Keratinocyte (primary cell): ENCODE data around the gene NSG1. TPM values are rescaled to one million over a fixed set of nuclear protein-coding genes. Genes with fewer than 3 reads are reported as not detected.

Experiments used
- DNase-seq: peaks from one replicate; pipeline ENCODE4 v3.0.0-alpha.2; 2011; ENCODE audit warnings: low read depth, missing footprints, low spot score
- FAIRE-seq: peaks from 2 replicates; lab custom pipeline; 2011; peaks lifted over from hg19 to GRCh38; lab: Jason Lieb, UNC
- H2AFZ ChIP-seq: 2 replicates; pipeline ENCODE4 v1.6.0; 2012; ENCODE audit warnings: low read length, control low read depth, inconsistent platforms; ENCODE audit not compliant: control insufficient read depth
- H3K27ac ChIP-seq: 2 replicates; pipeline ENCODE4 v1.5.1; 2011; ENCODE audit warnings: low read length; ENCODE audit not compliant: control insufficient read depth, insufficient read depth
- H3K27me3 ChIP-seq: 3 replicates; pipeline ENCODE4 v1.6.0; 2011; ENCODE audit warnings: low read length; ENCODE audit not compliant: control insufficient read depth, insufficient read depth; ENCODE audit errors: extremely low read depth
- H3K36me3 ChIP-seq, 2 experiments: 2 replicates in 1 of 2; 3 replicates in 1 of 2; pipeline ENCODE4 v1.5.1; 2011; ENCODE audit warnings: low read length in 2 of 2, mild to moderate bottlenecking in 1 of 2; ENCODE audit not compliant: control insufficient read depth in 2 of 2, insufficient read depth in 2 of 2; ENCODE audit errors: extremely low read depth in 1 of 2
- H3K4me1 ChIP-seq: 3 replicates; pipeline ENCODE4 v1.5.1; 2011; ENCODE audit warnings: low read length; ENCODE audit not compliant: control insufficient read depth, insufficient read depth; ENCODE audit errors: extremely low read depth
- H3K4me2 ChIP-seq: 3 replicates; pipeline ENCODE4 v1.6.0; 2011; ENCODE audit warnings: low read depth, low read length; ENCODE audit not compliant: control insufficient read depth, insufficient read depth; ENCODE audit errors: extremely low read depth
- H3K4me3 ChIP-seq, 3 experiments: fragments of 200-600 bp in 1 of 3; sonication (generic) in 1 of 3; 2 replicates in 2 of 3; 3 replicates in 1 of 3; pipeline ENCODE4 v1.5.1; 2011 to 2016; ENCODE audit warnings: low read length in 3 of 3, mild to moderate bottlenecking in 3 of 3, control low read depth in 2 of 3, inconsistent platforms in 1 of 3, low read depth in 1 of 3, mixed read lengths in 1 of 3, mixed run types in 1 of 3, moderate library complexity in 1 of 3; ENCODE audit not compliant: control insufficient read depth in 2 of 3, insufficient read depth in 2 of 3; ENCODE audit errors: extremely low read depth in 1 of 3
- H3K79me2 ChIP-seq: 2 replicates; pipeline ENCODE4 v1.6.0; 2012; ENCODE audit warnings: low read length; ENCODE audit not compliant: control insufficient read depth, insufficient read depth
- H3K9ac ChIP-seq: 3 replicates; pipeline ENCODE4 v1.6.0; 2011; ENCODE audit warnings: low read length; ENCODE audit not compliant: control insufficient read depth, insufficient read depth; ENCODE audit errors: extremely low read depth
- H3K9me1 ChIP-seq: 3 replicates; pipeline ENCODE4 v1.6.0; 2011; ENCODE audit warnings: low read length; ENCODE audit not compliant: control insufficient read depth, insufficient read depth; ENCODE audit errors: extremely low read depth
- H3K9me3 ChIP-seq: 2 replicates; pipeline ENCODE4 v1.5.1; 2012; ENCODE audit warnings: low read depth, low read length; ENCODE audit not compliant: control insufficient read depth
- H4K20me1 ChIP-seq: 3 replicates; pipeline ENCODE4 v1.6.0; 2011; ENCODE audit warnings: low read length; ENCODE audit not compliant: control insufficient read depth, insufficient read depth; ENCODE audit errors: extremely low read depth
- EZH2 ChIP-seq: IDR thresholded peaks from one replicate; pipeline ENCODE4 v1.6.1; 2012; ENCODE audit warnings: inconsistent platforms, mild to moderate bottlenecking, low read length, moderate library complexity
- dilution Hi-C: fragments of 300-500 bp; cut with MboI; formaldehyde crosslinking; loops from one replicate; pipeline ENCODE4 v1.7.0; 2020; ENCODE audit warnings: low sequenced_read_pairs; ENCODE audit not compliant: extremely low pct_ligation_motif_present
- polyA plus RNA-seq, 5 experiments: library from polyadenylated mRNA; depleted of rRNA in 3 of 5; stranded (reverse) in 3 of 5; stranded (forward) in 1 of 5; unstranded in 1 of 5; fragments of >200 nt; gene quantifications; 1 replicate in 1 of 5; 2 replicates in 3 of 5; 3 replicates in 1 of 5; pipeline versions ENCODE4 v1.2.1 to v1.2.3, GENCODE V29; 2011 to 2012; ENCODE audit warnings: missing spikeins in 2 of 5, low read depth in 1 of 5, low replicate concordance in 1 of 5
- TF ChIP-seq, protein P1 (sequence below), 3 experiments: IDR thresholded peaks in 1 of 3; conservative IDR thresholded peaks in 1 of 3; optimal IDR thresholded peaks in 1 of 3; 2 replicates in 2 of 3; 3 replicates in 1 of 3; pipeline versions ENCODE3 to v1.5.1; 2011; ENCODE audit warnings: low read length in 3 of 3, mild to moderate bottlenecking in 3 of 3, moderate library complexity in 2 of 3, control low read depth in 1 of 3, inconsistent platforms in 1 of 3; ENCODE audit not compliant: insufficient read depth in 2 of 3; ENCODE audit errors: extremely low read depth in 1 of 3

The NSG1 gene
- polyA plus RNA-seq, 1 donor (not counting 4 experiments of a cell fraction or from before 2014, with no cell fraction given), result 49.3 TPM

- no peaks in the 10 kb centered on the region for H3K79me2 ChIP-seq
- H3K9me1 ChIP-seq, result no peaks in the 10 kb centered on the region
- TF ChIP-seq, protein P1, sequence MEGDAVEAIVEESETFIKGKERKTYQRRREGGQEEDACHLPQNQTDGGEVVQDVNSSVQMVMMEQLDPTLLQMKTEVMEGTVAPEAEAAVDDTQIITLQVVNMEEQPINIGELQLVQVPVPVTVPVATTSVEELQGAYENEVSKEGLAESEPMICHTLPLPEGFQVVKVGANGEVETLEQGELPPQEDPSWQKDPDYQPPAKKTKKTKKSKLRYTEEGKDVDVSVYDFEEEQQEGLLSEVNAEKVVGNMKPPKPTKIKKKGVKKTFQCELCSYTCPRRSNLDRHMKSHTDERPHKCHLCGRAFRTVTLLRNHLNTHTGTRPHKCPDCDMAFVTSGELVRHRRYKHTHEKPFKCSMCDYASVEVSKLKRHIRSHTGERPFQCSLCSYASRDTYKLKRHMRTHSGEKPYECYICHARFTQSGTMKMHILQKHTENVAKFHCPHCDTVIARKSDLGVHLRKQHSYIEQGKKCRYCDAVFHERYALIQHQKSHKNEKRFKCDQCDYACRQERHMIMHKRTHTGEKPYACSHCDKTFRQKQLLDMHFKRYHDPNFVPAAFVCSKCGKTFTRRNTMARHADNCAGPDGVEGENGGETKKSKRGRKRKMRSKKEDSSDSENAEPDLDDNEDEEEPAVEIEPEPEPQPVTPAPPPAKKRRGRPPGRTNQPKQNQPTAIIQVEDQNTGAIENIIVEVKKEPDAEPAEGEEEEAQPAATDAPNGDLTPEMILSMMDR (optimal IDR thresholded peaks at IDR 0.05 in 1 of 3, IDR thresholded peaks at IDR 0.05 in 1 of 3, conservative IDR thresholded peaks at IDR 0.05 in 1 of 3; ENCODE audit: extremely low read depth in 1 of 3, insufficient read depth in 2 of 3, low read length in 3 of 3), result no peak
- no peak for TF ChIP-seq EZH2
- H3K36me3 ChIP-seq, result no peaks in the 10 kb centered on the region
- H3K4me3 ChIP-seq, result no peak overlapping the region
- DNase-seq (no peak), FAIRE-seq (no peak)
- no peak overlapping the region for H3K27ac ChIP-seq
- H3K9ac ChIP-seq, result no peak overlapping the region
- H3K27me3 ChIP-seq, result no peaks in the 10 kb centered on the region
- dilution Hi-C loops, result no loop called here
- H3K4me1 ChIP-seq, result no peaks in the 10 kb centered on the region
- no peak overlapping the region for H2AFZ ChIP-seq
- H3K9me3 ChIP-seq, result no peaks in the 10 kb centered on the region
- H4K20me1 ChIP-seq, result no peaks in the 10 kb centered on the region
- no peak overlapping the region for H3K4me2 ChIP-seq
These were observed 36.0 kb upstream of the NSG1 start for GRCh38 chr4:4350909-4351308.

DNA sequence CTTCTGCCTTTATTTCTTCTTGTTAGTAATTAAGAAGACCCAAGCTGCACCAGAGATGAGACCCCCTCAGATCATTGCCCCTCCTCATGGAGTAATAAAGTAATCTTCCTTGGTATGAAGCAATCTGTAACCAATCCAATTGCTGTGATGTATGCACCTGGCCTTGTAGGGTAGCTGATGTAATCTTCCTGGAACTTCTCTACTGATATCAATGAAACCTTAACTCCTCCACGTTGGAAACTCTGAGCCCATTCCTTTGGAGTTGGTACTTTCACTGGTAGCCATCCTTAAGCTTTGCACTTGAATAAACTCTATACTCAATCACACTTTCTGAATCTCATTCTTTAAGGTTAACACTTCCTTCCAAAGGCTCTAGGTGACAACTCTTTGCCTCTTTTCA lies 31.6 kb upstream of the NSG1 start:
- no peak overlapping the region for H3K4me3 ChIP-seq

More for the DNA sequence above, 31.6 kb upstream of the NSG1 start:
- H3K9me3 ChIP-seq, result no peaks in the 10 kb centered on the region
- no peaks in the 10 kb centered on the region for H3K79me2 ChIP-seq
- dilution Hi-C loops, result no loop called here
- H3K4me2 ChIP-seq, result no peak overlapping the region
- DNase-seq (no peak), FAIRE-seq (no peak)
- TF ChIP-seq, protein P1 (optimal IDR thresholded peaks at IDR 0.05 in 1 of 3, IDR thresholded peaks at IDR 0.05 in 1 of 3, conservative IDR thresholded peaks at IDR 0.05 in 1 of 3; ENCODE audit: extremely low read depth in 1 of 3, insufficient read depth in 2 of 3, low read length in 3 of 3), result no peak
- no peak for TF ChIP-seq EZH2
- H3K27ac ChIP-seq, result no peak overlapping the region
- H3K27me3 ChIP-seq, result peaks cover 11% of the 10 kb centered on the region
- H3K9me1 ChIP-seq, result no peaks in the 10 kb centered on the region
- H3K36me3 ChIP-seq, result no peaks in the 10 kb centered on the region
- no peaks in the 10 kb centered on the region for H3K4me1 ChIP-seq
- no peaks in the 10 kb centered on the region for H4K20me1 ChIP-seq
- no peak overlapping the region for H2AFZ ChIP-seq
- no peak overlapping the region for H3K9ac ChIP-seq
